C4-2B (cell line): ENCODE results near the gene CDC73.

Source experiments
- CTCF ChIP-seq: fragments of 450-650 bp; conservative IDR thresholded peaks from 2 replicates; pipeline ENCODE4 v1.5.1; 2017; ENCODE audit warnings: mild to moderate bottlenecking
- ZFX ChIP-seq: fragments of 450-650 bp; IDR thresholded peaks from 2 replicates; pipeline ENCODE4 v1.6.1; 2017

- TF ChIP-seq CTCF (no peak), ZFX (no peak)
These were observed 79.2 kb downstream of the CDC73 start for GRCh38 chr1:193201021-193201420.
